ENCODE results near the gene SLC46A2.

DNA sequence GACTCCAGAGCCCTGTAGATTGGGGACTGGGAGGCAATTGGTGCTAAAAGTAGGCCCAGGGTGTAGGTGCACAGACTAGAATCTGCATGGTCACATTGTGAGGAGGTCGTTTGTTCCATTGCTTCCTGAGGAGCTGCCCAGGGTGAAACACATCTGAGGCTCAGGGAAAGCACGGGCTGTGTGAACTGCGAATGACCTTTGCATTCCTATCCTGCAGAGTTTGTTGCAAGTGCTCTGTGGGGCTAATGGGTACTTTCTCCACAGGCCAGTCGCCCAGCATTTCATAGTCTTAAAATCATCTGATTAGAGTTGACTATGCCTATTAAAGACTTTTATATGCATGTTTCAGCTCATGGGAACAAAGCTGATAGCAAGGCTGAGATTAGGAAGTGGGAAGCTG is 14.4 kb upstream of the SLC46A2 start:
- TF ChIP-seq CTCF (IDR thresholded peaks at IDR 0.05; ENCODE audit: insufficient read depth, low read depth, low read length) (no peak), EZH2 (IDR thresholded peaks at IDR 0.05; ENCODE audit: insufficient read depth, low read length) (no peak)
